Fibroblast of the aortic adventitia (primary cell): Measurements from ENCODE around the gene ZNF189. TPM values are rescaled to one million over a fixed set of nuclear protein-coding genes. Genes with fewer than 3 reads are reported as not detected.

Experiments used
- DNase-seq: peaks from one replicate; pipeline ENCODE4 v3.0.0-alpha.2; 2010; ENCODE audit warnings: low read depth
- H3K4me3 ChIP-seq: 2 replicates; pipeline ENCODE4 v1.5.1; 2011; ENCODE audit warnings: low read depth, mild to moderate bottlenecking, control low read depth, low read length, moderate library complexity
- CTCF ChIP-seq: IDR thresholded peaks from 2 replicates; pipeline ENCODE4 v1.5.1; 2011; ENCODE audit warnings: mild to moderate bottlenecking, low read length, control low read depth, inconsistent platforms; ENCODE audit not compliant: insufficient read depth
- total RNA-seq: library from RNA; depleted of rRNA; stranded (reverse); fragments of >200 nt; gene quantifications from 2 replicates; pipeline ENCODE4 v1.2.3, GENCODE V29; 2012; ENCODE audit warnings: low replicate concordance

ZNF189 gene
- total RNA-seq, 1 donor, result 18.3 TPM

- no peak for DNase-seq
- no peak overlapping the region for H3K4me3 ChIP-seq
- TF ChIP-seq CTCF, result no peak
Observed at GRCh38 chr9:101403516-101404285, 5.0 kb downstream of the ZNF189 start.

- DNase-seq, result no peak
- TF ChIP-seq CTCF, result no peak
Observed at GRCh38 chr9:101408374-101409078, 9.9 kb downstream of the ZNF189 start.

GRCh38 chr9:101409079-101409477 is 10.4 kb downstream of the ZNF189 start:
- no peak overlapping the region for H3K4me3 ChIP-seq
- DNase-seq, result peak; percentile 20
- no peak for TF ChIP-seq CTCF

More at GRCh38 chr9:101408374-101409078, 9.9 kb downstream of the ZNF189 start:
- H3K4me3 ChIP-seq, result no peak overlapping the region

- DNase-seq, result no peak
- no peak overlapping the region for H3K4me3 ChIP-seq
- TF ChIP-seq CTCF, result no peak
Observed at GRCh38 chr9:101414839-101415238, 16.2 kb downstream of the ZNF189 start.

GRCh38 chr9:101415578-101415977 is 16.9 kb downstream of the ZNF189 start:
- H3K4me3 ChIP-seq, result no peak overlapping the region
- no peak for TF ChIP-seq CTCF
- DNase-seq, result no peak

- TF ChIP-seq CTCF, result no peak
- no peak overlapping the region for H3K4me3 ChIP-seq
- no peak for DNase-seq
Observed at GRCh38 chr9:101417389-101417788, 18.7 kb downstream of the ZNF189 start.
